Hematopoietic multipotent progenitor cell treated with erythropoietin and hydrocortisone succinate and interleukin-3 and kit ligand, for 17 days (in vitro differentiated cells): ENCODE results near the gene EDAR.

Source experiments
- DNase-seq: peaks from one replicate; pipeline ENCODE4 v3.0.0-alpha.2; 2015; ENCODE audit warnings: low spot score

EDAR gene

DNA sequence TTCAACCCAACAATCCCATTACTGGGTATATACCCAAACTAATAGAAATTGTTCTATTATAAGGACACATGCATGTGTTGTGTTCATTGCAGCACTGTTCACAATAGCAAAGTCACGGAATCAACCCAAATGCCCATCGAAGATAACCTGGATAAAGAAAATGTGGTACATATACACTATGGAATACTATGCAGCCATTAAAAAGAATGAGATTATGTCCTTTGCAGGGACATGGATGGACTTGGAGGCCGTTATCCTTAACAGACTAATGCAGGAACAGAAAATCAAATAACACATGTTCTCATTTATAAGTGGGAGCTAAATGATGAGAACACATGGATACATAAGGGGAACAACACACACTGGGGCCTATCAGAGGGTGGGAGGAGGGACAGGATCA, 136.6 kb downstream of the EDAR start:
- no peak for DNase-seq

DNA sequence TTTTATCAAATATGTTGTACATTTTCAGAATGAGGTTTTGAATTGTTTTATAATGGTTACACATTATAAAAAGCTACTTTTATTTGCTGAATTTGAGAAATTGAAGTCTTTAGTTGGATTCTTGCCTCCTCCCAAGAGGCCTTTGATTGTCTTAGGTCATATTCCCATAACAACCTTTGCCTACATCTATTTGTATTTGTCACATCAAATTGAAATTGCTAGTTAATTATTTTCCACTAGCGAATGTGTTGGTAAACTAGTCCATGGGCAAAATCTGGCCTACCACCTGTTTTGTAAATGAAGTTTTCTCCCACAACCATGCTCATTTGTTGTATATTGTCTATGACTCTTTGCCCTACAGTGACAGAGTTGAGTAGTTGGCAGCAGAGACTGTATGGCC, 142.0 kb downstream of the EDAR start:
- no peak for DNase-seq

GRCh38 chr2:108845923-108846322, 143.1 kb downstream of the EDAR start:
- DNase-seq = no peak
